ENCODE results near the gene CD2AP.

CD2AP gene

DNA sequence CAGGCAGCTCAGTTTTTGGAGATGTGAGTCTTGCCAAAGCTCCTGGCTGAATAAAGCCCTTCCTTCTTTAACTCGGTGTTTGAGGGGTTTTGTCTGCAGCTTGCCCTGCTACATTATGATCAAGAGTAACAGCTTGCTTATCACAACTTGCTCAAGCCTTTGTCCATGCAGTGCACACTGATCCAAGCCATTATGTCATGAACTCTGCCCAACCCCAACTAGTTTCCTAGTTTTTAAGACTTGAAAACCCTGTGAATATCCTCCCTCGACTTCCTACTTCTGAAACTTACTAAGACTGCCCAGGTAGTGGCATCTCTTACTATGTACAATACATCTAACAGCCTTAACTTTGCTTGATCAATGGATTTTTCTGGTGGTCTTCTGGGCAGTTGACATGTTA, 170.4 kb downstream of the CD2AP start:
- DNase-seq: no peak

DNA sequence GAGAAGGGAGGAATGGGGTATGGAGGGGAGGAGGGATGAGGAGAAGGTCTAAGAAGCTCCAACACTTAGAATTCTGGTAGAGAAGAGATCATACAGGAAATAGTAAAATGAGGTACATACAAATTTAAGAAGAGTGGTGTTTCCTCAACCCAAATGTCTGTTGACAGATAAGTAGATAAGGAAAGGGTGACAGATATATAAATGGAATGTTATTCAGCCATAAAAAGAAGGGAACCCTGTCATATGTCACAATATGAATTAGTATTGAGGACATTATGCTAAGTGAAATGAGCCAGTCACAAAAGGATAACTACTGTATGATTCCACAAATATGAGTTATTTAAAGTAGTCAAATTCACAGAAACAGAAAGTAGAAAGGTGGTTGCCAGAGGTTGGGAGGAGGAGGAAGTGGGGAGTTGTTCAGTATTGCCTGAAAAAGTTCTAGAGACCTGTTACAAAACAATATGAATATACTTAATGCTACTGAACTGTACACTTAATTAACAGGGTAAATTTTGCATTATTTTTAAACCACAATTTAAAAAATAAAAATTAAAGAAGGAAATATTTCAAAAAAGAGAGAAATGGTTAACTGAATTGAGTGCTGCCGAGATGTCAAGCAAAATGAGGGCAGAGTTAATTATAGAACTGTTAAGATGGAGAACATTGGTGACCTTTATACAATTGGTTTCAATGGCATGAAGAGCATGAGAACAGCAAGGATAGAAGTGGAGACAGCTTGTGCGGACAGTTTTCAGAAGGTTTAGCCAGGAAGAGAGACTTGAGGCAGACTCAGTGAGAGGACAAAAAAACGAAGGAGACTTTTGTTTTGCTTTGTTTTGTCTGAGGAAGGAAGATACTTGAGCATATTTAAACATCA, 173.2 kb downstream of the CD2AP start:
- DNase-seq: no peak

DNA sequence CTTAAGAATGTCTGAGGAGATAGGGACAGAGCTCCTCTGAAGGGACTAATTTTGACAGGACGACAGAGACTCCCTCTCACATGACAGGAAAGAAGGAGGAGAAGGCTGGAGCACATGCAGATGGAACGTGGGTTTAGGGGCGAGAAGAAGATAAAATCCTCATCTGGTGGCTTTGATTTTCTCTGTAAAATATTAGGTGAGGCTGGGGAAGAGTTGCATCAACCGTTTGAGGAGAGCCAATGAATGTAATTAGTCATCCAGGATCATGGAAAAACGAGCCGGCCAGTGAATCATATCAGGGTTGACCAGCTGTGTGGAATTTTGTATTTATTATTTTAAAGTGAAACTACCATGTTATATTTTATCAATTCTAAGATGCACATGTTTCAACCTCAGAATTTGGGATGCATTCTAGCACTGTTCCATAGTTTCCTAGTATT, 173.9 kb downstream of the CD2AP start:
- no peak for DNase-seq

DNA sequence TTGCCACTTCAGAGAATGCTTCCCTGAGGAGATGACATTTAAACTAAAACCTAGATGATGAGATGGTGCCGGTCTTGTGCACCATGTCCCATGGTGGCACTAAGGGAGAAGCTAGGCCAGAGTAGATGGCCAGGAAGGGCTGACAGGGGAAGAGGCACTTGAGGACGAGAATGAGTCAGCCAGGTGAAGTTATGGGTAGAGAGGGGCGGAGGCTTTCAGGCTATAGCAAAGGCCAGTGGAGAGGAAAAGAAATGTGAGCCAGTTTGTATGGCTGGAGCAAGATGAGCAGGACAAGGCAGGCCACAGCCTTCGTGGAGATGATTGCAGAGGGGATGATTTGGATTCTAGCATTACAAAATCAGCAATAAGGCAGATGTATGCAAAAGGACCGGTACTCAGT, 176.1 kb downstream of the CD2AP start:
- no peak for DNase-seq

DNA sequence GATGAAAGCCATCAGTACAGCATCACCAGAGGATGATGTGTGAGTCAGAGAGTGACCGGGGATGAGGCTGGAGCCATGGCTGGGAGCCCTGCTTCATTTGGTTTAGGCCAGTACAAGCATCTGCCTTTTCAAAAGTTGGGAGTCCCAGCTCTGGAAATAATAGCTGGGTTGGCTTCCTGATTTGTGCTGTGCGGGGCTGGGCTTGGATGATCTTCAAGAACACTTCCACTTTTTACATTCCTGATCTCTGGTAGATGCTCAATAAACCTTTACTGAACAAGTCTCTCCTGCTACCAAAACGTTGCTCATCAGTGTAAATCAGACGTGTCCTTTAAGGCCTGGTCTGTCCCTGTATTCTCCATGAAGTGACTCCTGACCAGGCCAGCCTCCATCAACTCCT, 176.7 kb downstream of the CD2AP start:
- no peak for DNase-seq

DNA sequence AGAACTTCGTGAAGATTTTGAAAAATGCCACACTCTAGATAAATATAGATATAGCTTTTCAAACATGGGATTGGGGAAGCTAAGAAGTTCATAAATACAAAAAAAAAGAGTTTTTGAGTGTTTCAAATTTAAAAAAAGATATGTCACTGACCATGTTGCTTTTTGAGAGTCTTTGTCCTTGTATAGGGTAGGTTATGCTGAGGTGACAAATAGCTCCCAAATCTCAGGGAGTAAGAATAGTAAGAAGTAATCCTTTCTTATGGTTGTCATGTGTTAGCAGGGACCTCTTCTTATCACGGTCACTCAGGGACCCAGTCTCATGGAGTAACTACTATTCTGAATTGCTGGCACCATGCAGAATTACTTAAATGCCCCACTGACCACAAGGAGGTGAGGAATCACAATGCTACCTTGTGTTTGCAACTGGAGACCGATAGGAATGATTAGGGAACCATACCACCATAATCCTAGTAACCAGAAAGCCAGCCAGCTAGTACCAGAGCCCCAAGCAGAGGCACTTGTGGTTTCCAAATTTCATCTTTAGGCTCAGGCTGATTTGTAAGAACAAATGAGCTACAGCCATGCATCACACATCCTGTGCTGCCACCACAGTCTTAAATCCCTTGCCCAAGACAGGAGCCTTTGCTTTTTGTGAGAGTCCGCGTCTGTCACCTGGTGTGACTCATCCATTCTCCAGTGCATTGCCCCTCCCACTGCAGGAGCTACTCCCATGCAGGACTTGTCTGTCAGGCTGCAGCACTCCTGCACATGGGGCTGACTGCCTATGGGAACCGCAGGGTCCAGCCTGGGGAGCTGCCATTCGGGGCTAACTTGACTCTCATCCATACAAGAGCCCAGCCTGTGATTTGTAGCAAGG, 178.4 kb downstream of the CD2AP start:
- DNase-seq: peak; percentile 12 to 28

DNA sequence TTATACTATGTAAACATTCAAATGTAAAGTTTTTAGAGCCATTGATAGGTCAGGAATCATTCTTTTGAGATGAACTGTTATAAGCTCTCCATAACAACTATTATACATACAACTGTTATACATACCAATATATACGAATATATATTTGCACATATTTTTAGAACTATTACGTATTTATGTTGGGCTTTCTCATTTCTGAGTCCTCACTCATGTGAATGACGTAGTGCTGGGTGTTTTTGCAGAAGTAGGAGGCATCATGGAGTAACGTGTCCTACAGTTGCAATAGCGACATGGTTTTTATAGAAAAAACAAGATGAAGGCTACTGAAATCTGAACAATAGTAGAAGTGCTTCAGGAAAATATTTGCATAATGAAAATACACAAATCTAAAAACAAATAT, 184.4 kb downstream of the CD2AP start:
- DNase-seq: no peak

DNA sequence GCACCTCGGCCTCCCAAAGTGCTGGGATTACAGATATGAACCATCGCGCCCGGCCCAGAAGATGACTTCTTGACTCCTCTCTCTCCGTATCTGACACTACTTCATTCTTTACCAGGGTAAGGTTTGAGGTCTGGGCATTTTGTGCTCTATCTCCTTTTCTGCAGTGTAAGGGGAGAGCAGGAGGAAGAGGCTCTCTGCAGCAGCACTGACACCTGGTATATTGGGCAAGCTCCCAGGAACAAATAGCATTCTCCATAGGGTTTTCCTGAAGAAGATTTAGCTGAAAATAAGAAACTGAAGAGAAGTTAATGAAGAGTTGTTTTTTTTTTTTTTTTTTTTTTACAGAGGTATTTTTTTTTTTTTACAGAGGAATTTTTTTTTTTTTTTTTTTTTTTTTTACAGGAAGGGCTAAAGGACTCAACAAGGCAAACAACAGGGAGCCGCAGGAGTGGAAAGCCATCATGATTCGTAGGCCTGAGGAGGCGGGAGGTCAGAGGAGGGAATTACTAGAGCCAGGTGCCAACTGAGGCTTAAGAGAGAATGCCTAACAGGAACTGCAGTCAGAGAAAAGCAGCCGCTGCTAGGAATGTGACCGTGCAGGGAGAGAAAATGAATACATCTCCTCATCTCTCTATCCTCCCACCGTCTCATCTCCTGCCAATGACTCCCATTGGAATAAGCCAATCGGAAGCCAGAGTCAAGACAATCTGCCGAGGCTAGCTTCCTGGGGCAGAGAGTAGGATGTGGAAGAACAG, 186.1 kb downstream of the CD2AP start:
- no peak for DNase-seq

DNA sequence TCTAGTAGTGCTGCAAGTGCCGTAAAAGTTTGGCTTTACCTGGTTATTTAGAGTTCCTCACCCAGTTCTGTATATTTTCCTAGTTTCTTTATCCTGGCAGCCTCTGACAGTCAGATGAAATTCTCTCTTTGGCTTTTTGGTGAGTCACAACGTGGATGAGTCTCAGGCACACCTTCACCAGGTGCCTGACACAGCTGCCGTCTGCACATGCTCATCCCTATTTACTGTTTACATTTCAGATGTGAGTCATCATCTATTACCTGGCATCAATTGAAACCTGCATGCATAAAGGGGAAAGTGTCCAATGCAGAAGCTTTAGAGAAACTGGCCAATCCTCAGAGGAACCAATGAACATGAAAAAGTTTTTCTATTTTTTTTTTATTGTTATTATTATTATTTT, 187.5 kb downstream of the CD2AP start:
- no peak for DNase-seq

DNA sequence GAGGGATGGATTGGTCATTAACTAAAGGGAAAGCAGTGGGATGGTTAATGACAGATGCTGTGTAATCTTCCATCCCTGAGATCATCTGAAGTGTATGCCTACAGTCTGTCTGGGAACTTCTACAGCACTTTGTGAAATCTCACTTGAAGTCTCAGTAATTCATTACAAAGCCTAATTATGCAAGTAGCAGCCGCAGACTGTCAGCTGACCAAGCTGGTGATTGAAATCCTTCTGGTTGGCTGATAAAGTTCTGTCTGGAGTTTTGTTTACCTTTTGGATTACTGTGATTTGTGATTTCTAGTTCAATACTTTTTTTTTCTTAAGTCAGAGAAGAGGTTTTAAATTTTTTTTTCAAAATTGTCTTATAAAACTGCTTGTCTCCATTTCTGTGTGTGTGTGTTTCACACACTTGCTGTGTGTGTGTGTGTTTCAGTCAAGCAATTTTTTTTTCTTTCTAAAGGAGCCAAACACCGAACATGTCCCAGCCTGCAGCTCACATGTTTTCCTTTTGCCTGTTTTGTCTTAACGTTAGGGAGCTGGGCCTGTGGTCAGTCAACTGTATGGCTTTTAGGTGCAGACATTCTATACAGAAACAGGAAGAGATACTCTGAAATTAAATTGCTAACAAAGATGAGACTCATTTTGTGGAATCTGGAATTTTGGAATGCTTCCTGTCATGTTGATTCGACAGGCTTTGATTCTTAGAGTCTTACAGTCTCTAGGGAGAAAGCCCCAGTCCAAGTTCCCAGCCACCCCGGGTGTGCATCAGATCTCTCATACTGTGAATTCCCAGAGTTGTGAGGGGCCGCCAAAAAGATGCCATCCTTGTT, 192.3 kb downstream of the CD2AP start:
- DNase-seq: no peak

DNA sequence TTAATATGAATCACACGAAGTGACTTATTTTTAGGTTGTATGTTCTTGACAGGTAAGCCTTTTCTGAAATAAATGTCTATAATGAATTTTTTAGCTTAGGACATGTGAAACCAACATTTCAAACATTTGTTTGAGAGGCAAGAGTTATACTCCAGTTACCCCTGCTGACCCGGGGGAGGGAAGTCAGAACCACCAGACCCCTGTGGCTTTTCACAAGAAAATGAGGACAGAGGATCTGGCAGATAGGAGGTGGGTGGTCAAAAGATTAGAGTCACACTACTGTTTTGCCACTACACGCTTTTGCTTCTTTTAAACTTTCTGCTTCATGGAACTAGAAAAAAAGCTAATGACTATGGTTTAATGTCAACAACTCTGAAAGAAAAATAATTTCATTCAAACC, 193.3 kb downstream of the CD2AP start:
- no peak for DNase-seq

DNA sequence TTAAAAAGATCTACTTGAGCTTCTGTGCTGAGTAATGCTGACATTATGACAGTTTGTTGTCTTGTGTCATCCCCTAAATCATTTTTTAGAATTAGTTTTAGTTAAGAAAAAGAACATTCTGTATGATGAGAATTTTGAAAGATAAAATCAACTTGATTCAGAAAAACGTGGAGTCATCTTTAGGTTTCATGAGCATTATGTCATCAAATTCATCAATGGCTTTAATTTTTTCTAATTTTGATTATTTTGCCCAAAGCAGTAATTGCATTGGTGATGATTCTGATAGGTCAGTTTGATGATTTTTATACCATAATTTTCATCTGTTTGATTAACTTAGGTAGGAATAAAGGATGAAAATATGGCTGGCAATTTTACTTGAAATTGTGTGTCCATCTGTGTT, 194.2 kb downstream of the CD2AP start:
- no peak for DNase-seq

DNA sequence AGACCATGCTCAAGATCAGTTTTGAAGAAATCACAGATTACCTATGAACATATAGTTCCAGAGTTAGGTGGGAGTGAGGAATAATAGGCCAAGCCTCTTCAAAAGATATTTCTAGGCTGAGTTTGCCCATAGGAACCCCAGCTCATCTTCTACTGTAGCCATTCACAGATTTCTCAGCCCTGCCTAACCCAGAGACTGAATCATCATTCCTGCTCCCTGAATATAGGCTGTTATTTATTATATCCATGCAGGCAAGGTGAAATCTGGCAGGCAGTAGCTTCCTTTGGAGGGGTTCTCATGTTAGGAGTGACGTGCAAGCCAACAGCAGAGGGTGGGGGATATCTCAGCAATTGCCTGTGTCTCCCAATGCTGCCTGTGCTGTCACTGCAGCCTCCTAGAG, 195.2 kb downstream of the CD2AP start:
- no peak for DNase-seq

DNA sequence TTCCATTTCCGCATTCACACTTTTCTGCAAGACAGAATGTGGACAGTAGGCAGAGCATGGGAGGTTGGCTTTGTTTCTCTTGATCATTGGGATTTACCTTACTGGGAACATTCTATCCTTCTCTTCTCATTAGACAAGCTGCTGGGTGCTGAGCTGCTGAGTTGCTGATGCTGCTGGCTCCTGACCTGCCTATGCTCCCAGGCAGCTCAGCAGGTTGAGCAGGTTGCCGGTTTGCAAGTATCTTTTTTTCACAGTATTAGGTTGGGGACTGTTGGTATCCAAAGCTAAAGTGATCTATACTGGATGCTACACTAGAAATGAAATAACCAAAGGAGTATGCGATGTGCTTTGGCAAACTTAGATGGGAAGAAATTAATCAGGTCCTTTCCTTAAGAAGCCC, 197.1 kb downstream of the CD2AP start:
- no peak for DNase-seq

All from activated CD4-positive, alpha-beta T cell treated with anti-CD3 and anti-CD28 coated beads, Interleukin-2, amount 50 U/mL, for 48 hours (primary cell).